LoVo (cell line): ENCODE data around the gene POC1A.

Source experiments
- DNase-seq: peaks from one replicate; pipeline ENCODE4 v3.0.0-alpha.2; 2016; ENCODE audit warnings: low spot score

Gene POC1A

GRCh38 chr3:52065264-52065756 lies 88.9 kb downstream of the POC1A start:
- DNase-seq: no peak

GRCh38 chr3:52064561-52064960 lies 89.7 kb downstream of the POC1A start:
- no peak for DNase-seq

DNA sequence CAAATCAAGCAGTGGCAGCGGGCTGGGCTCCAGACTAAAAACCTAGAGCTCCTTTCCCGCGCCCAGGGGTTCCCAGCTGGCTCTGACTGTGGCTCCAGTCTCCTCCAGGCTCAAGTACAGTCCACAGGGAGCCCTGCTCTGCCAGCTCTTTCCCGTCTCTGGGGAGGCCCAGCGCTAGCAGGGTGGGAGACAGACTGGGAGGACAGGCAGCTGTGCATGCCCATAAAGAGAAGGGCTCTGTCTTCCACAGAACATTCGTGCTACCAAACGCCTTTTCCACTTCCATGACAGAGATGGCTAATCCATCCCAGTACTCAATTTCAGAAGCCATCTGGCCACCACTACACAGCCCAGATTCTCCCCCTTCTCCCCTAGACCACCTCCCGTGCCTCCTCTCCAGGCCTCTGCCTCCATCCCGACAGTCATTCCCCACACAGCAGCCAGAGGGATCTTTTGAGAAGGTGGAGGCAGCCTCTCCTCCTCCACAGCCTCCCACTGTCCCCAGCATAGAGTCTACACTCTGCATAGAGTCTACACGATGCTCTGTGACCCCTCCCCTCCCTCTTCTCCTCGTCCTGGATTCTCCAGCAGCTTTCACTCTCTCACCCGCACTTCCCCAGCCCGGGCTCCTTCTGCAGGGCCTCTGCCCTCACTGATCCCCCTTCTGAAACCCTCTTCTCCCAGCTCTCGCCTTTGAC lies 91.0 kb downstream of the POC1A start:
- no peak for DNase-seq

- peak; percentile 55 for DNase-seq
These were observed 91.7 kb downstream of the POC1A start for GRCh38 chr3:52062505-52062904.

DNA sequence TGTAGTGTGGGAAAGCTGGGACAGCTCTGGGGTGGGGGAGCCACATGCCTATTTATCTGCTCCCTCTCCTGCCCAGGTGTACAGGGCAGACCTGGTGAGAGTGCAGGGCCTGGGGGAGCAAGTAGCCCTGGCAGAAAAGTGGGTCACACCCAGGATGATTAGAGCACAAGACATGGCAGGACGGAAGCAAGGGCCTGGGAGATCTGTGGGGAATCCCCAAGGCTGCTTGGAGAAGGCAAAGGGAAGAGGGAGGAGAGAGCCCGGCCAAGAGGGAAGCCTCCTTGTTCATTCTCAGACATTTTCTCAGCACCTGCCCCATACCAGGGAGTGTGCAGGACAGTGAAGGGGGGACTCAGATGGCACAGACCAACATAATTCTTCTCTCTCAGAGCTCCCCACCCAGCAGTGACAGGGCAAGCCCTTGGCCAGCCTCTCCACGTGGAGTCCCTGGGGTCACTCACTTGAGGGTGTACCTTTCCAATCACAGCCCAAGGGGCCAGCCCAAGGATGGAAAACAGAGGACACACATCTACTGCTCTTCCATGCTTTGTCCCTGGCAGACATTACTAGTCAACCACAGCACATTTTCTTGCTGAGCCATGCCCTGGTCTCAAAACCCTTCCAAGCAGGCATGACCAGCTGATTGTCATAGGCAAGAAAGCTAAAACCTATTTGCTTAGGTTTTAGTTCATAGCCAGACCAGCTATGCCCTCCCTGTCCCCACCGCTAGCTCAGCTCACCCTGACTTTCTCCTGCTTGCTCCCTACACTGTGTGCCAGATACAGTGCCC lies 92.9 kb downstream of the POC1A start:
- DNase-seq: no peak

GRCh38 chr3:52059781-52060180 lies 94.4 kb downstream of the POC1A start:
- DNase-seq: no peak

GRCh38 chr3:52057812-52058495 lies 96.3 kb downstream of the POC1A start:
- no peak for DNase-seq

DNA sequence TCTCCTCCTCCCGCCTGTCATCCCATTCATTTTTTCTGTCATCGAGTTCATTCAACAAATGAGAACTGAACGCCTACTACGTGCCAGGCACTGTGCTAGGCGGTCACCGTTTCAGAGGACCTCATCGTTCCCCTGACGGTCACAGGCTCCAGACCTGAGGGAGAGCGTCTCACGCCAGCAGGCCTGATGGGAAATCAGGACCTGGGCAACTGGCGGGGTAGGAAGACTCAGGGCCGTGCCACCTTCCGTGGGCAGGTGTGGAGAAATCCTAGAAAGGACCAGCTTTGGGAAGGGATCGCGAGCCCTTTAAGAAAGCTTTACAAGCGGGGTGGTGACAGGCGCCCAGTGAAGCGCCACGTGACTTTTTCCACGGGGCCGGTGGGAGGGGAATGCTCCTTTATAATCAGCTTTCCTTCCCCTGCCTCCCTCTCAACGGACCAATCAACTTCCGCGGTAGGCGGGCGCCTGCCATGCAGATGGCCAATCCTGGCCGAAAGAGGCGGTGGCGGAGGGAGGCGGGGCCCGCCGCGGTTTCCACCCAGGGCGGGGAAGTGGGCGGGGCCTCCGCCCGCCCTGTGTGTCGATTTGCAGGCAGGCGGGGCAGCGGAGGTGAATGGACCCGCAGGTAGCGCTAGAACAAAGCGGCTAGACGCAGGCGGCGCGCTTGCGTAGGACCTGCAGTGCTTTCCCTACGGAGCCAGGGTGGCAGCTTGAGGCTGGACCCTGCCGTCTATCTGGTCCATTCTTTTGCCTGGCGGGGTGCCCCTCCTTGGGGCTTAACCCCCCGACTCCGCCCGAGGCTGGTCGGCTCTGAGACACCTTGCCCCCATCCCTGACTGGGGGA lies 97.0 kb downstream of the POC1A start:
- peak; percentile 98 for DNase-seq

- peak; percentile 74 for DNase-seq
These were observed 97.7 kb downstream of the POC1A start, which contains the start of gene DUSP7 for GRCh38 chr3:52056521-52056967. Gene DUSP7 (minus strand): TSS chr3:52056571. CDS start chr3:52056366, 205 bp downstream.

- DNase-seq: peak; percentile 11
These were observed 98.5 kb downstream of the POC1A start for GRCh38 chr3:52055537-52056351.

DNA sequence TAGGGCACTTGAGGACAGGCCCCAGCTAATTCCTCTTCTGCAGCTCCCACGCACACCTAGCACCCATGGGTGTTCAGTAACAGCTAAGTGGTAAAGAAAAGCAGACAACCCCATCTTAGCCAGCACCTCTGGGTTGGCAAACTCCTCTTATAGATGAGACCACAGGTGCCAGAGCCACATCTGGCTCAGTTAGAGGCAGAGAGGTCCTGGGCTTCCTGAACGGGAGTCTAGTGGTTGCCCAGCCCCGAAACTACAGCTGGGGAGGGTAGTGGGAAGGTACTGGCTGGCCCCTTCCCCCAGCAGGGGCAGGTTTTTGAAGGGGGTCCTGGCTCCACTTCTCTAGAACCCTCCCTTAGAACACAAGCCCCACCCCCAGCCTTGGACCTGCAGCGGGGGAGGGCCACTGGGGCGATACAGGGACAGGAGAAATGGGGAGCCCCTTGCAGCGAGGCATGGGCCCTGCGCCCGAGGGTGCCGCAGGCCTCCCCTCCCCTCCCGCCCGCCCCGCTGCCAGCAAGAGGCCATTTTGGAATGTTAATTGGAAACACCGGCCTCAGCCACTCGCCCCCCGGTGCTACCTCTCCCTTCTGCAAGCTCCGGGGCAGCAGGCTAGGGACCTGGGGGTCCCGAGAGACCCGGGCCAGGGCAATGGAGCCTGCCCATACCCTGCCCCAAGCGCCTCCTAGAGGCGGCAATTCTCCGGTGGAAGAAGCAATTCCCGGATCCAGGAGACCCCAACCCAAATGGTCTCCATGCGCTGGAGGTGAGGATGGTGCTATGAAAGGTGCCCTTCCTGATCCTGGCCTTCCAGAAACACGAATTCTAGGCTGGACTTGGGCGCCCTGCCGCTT lies 99.3 kb downstream of the POC1A start:
- DNase-seq: no peak

DNA sequence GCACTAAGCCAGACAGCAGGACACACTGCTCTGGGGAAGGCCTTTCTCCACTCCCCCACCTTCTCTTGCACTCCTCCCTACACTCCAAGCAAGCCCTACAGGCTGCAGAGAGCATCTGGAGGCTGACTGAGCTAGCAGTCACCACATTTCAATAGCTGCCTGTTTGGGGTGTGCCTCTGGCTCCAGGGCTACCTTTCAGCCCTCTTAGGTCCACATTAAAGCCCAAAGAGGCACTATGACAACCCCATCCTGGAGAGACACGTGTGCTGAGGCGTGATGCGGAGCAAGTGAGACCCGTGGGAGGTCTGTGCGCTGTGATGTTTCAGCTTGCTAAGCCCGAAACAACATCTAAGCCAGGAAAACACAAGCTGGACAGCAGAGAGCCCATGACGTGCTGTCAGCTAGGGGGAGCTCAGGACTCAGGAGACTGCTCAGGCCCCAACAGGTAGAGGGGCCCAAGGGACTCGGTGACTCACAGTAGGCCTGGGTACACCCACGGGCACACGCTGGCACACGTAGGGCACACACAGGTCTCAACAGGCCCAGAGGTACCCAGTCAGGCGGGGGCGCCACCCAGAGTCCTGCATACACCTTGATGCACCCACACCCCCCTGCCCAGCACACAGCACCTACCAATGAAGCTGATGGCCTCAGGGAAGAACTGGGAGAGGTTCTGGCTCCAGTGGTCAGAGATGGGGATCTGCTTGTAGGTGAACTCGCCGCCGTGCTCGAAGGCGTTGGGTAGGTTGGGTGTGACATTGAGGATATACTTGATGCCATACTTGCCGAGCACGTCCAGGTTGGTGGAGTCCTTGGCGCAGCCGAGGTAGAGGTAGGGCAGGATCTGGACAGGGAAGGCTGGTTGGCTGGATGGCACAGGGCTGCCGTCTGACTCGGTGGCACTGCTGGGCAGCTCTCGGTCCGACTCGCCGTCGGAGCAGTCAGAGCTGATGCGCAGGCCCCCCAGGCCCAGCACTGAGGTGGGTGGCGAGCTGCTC lies 100.6 kb downstream of the POC1A start:
- no peak for DNase-seq

- no peak for DNase-seq
These were observed 101.4 kb downstream of the POC1A start for GRCh38 chr3:52052831-52053306.

DNA sequence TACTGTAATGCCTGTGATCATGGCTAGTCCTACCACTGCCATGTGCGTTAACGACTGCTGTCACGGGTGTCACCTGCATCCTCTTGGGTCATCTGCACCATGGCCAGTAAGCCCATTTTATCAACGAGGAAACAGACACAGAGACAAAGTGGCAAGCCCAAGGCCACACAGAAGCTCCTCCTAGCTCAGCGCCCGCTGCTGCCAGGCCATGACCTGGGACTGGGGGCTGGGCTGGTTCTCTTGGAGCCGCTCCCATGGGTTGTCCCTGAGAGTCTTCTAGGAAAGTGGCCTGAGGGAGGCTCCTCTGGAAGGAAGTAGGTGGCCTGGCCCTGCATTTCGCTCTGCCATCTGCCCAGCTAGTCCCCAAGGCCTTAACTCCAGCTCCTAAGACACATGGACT lies 102.8 kb downstream of the POC1A start:
- DNase-seq: no peak

DNA sequence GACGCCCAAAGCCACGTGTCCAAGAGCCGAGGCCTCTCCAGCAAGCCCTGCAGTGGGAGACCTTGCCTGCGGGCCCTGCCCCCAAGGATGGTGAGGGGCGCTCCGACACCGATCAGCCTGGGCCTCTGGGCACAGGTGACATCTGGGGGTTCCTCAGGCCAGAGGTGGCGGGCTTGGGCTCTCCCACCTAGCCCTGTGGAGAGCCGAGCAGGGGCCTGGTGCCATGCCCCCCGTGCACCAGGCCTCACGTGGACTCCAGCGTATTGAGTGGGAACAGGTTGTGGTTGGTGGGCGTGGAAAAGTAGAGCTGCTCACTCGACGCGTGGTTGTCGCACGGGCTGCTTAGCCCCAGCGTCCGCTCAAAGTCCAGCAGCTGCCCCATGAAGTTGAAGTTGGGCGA lies 103.7 kb downstream of the POC1A start:
- no peak for DNase-seq

DNA sequence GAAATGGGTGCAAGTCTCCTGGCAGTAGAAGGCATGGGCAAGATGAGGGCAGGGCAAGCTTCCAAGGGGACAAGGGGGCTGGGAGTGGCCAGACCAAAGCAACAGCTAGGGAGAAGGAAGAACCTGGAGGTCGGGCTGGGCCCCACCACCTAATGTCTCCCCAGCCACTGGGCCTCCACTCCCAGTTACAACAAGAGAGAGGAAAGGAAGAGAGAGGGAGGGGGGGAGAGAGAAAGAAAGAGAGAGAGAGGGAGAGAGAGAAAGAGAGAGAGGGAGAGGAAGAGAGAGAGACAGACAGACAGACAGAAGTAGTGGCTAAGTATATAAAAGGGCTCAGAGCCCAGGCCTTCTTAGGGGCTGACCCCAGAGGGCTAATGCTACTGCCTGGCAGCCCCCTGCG lies 104.7 kb downstream of the POC1A start:
- no peak for DNase-seq

GRCh38 chr3:52047295-52047960 lies 106.8 kb downstream of the POC1A start:
- no peak for DNase-seq

DNA sequence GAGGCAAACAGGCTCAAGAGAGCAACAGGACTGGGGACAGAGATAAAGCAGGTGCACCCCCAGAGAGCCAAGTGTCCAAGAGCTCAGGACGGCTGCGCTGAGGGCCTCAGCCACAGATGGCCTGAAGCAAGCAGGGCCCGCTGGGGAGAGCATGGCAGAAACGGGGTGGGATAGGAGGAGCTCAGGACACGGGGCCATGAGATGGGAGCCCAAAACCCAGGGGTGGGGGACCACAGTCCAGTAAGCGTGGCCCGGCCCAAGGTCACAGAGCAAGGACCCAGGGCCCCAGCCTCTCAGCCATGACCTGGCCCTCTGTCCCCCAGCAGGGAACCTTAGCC lies 107.4 kb downstream of the POC1A start:
- no peak for DNase-seq
